Measurements from ENCODE around the gene CDKN1C.

CDKN1C gene

GRCh38 chr11:2902784-2903671, 17.5 kb upstream of the CDKN1C start:
- Histone ChIP-seq H3K27ac (ENCODE audit: low read depth, low read length) (no peak overlapping the region), H3K36me3 (ENCODE audit: control insufficient read depth, insufficient read depth, low read length) (no peaks in the 10 kb centered on the region), H3K9me3 (ENCODE audit: control insufficient read depth, insufficient read depth, low read depth, low read length) (no peaks in the 10 kb centered on the region; the same call in 1 of the 2 replicates), H3K4me1 (ENCODE audit: control insufficient read depth, insufficient read depth, low read length) (peaks cover 26% of the 10 kb centered on the region), H3K4me3 (ENCODE audit: low read depth, low read length) (peak overlapping the region; percentile 92), H3K27me3 (ENCODE audit: control insufficient read depth, insufficient read depth, low read length) (peaks cover 4% of the 10 kb centered on the region), H3K9ac (ENCODE audit: low read length) (no peak overlapping the region)

GRCh38 chr11:2901854-2902783, 16.5 kb upstream of the CDKN1C start:
- Histone ChIP-seq H3K9ac (ENCODE audit: low read length) (peak overlapping the region; percentile 50), H3K9me3 (ENCODE audit: control insufficient read depth, insufficient read depth, low read depth, low read length) (no peaks in the 10 kb centered on the region; the same call in 1 of the 2 replicates), H3K27ac (ENCODE audit: low read depth, low read length) (no peak overlapping the region), H3K4me1 (ENCODE audit: control insufficient read depth, insufficient read depth, low read length) (peaks cover 26% of the 10 kb centered on the region), H3K27me3 (ENCODE audit: control insufficient read depth, insufficient read depth, low read length) (peaks cover 4% of the 10 kb centered on the region), H3K36me3 (ENCODE audit: control insufficient read depth, insufficient read depth, low read length) (no peaks in the 10 kb centered on the region), H3K4me3 (ENCODE audit: low read depth, low read length) (peak overlapping the region; percentile 92)

GRCh38 chr11:2901196-2901796, 15.7 kb upstream of the CDKN1C start:
- peaks cover 26% of the 10 kb centered on the region for H3K4me1 ChIP-seq (ENCODE audit: control insufficient read depth, insufficient read depth, low read length)
- H3K36me3 ChIP-seq (ENCODE audit: control insufficient read depth, insufficient read depth, low read length), result no peaks in the 10 kb centered on the region
- H3K27me3 ChIP-seq (ENCODE audit: control insufficient read depth, insufficient read depth, low read length), result peaks cover 4% of the 10 kb centered on the region
- H3K4me3 ChIP-seq (ENCODE audit: low read depth, low read length), result peak overlapping the region; percentile 92
- no peak overlapping the region for H3K27ac ChIP-seq (ENCODE audit: low read depth, low read length)
- no peaks in the 10 kb centered on the region; the same call in 1 of the 2 replicates for H3K9me3 ChIP-seq (ENCODE audit: control insufficient read depth, insufficient read depth, low read depth, low read length)
- no peak overlapping the region for H3K9ac ChIP-seq (ENCODE audit: low read length)

GRCh38 chr11:2899080-2899783, 13.7 kb upstream of the CDKN1C start:
- Histone ChIP-seq H3K36me3 (ENCODE audit: control insufficient read depth, insufficient read depth, low read length) (no peaks in the 10 kb centered on the region), H3K4me3 (ENCODE audit: low read depth, low read length) (no peak overlapping the region), H3K27me3 (ENCODE audit: control insufficient read depth, insufficient read depth, low read length) (peaks cover 4% of the 10 kb centered on the region), H3K4me1 (ENCODE audit: control insufficient read depth, insufficient read depth, low read length) (peaks cover 26% of the 10 kb centered on the region), H3K27ac (ENCODE audit: low read depth, low read length) (no peak overlapping the region), H3K9ac (ENCODE audit: low read length) (no peak overlapping the region), H3K9me3 (ENCODE audit: control insufficient read depth, insufficient read depth, low read depth, low read length) (peaks cover 7% of the 10 kb centered on the region)

- Histone ChIP-seq H3K27ac (ENCODE audit: low read depth, low read length) (no peak overlapping the region), H3K4me3 (ENCODE audit: low read depth, low read length) (no peak overlapping the region), H3K4me1 (ENCODE audit: control insufficient read depth, insufficient read depth, low read length) (peaks cover 20% of the 10 kb centered on the region), H3K36me3 (ENCODE audit: control insufficient read depth, insufficient read depth, low read length) (no peaks in the 10 kb centered on the region), H3K27me3 (ENCODE audit: control insufficient read depth, insufficient read depth, low read length) (peaks cover 4% of the 10 kb centered on the region), H3K9me3 (ENCODE audit: control insufficient read depth, insufficient read depth, low read depth, low read length) (peaks cover 7% of the 10 kb centered on the region), H3K9ac (ENCODE audit: low read length) (no peak overlapping the region)
These were observed 12.9 kb upstream of the CDKN1C start for GRCh38 chr11:2898366-2899079.

- no peaks in the 10 kb centered on the region for H3K36me3 ChIP-seq (ENCODE audit: control insufficient read depth, insufficient read depth, low read length)
- no peak overlapping the region for H3K27ac ChIP-seq (ENCODE audit: low read depth, low read length)
- H3K4me3 ChIP-seq (ENCODE audit: low read depth, low read length), result no peak overlapping the region
These were observed 11.5 kb upstream of the CDKN1C start for GRCh38 chr11:2897048-2897447.

GRCh38 chr11:2896047-2896446, 10.5 kb upstream of the CDKN1C start:
- Histone ChIP-seq H3K9me3 (ENCODE audit: control insufficient read depth, insufficient read depth, low read depth, low read length) (peaks cover 7% of the 10 kb centered on the region), H3K4me3 (ENCODE audit: low read depth, low read length) (no peak overlapping the region), H3K9ac (ENCODE audit: low read length) (no peak overlapping the region), H3K27ac (ENCODE audit: low read depth, low read length) (no peak overlapping the region), H3K27me3 (ENCODE audit: control insufficient read depth, insufficient read depth, low read length) (peaks cover 4% of the 10 kb centered on the region), H3K36me3 (ENCODE audit: control insufficient read depth, insufficient read depth, low read length) (no peaks in the 10 kb centered on the region), H3K4me1 (ENCODE audit: control insufficient read depth, insufficient read depth, low read length) (peaks cover 15% of the 10 kb centered on the region)

More at GRCh38 chr11:2897048-2897447, 11.5 kb upstream of the CDKN1C start:
- H3K4me1 ChIP-seq (ENCODE audit: control insufficient read depth, insufficient read depth, low read length), result peaks cover 13% of the 10 kb centered on the region; the same call in 1 of the 2 replicates
- no peak overlapping the region for H3K9ac ChIP-seq (ENCODE audit: low read length)
- peaks cover 7% of the 10 kb centered on the region for H3K9me3 ChIP-seq (ENCODE audit: control insufficient read depth, insufficient read depth, low read depth, low read length)
- peaks cover 4% of the 10 kb centered on the region for H3K27me3 ChIP-seq (ENCODE audit: control insufficient read depth, insufficient read depth, low read length)

- Histone ChIP-seq H3K36me3 (ENCODE audit: control insufficient read depth, insufficient read depth, low read length) (no peaks in the 10 kb centered on the region), H3K4me1 (ENCODE audit: control insufficient read depth, insufficient read depth, low read length) (peaks cover 17% of the 10 kb centered on the region), H3K9me3 (ENCODE audit: control insufficient read depth, insufficient read depth, low read depth, low read length) (peaks cover 7% of the 10 kb centered on the region), H3K27me3 (ENCODE audit: control insufficient read depth, insufficient read depth, low read length) (peaks cover under 1% of the 10 kb centered on the region), H3K27ac (ENCODE audit: low read depth, low read length) (no peak overlapping the region), H3K9ac (ENCODE audit: low read length) (no peak overlapping the region), H3K4me3 (ENCODE audit: low read depth, low read length) (no peak overlapping the region)
These were observed 8.4 kb upstream of the CDKN1C start for GRCh38 chr11:2893935-2894334.

GRCh38 chr11:2892967-2893528, 7.5 kb upstream of the CDKN1C start:
- no peaks in the 10 kb centered on the region for H3K36me3 ChIP-seq (ENCODE audit: control insufficient read depth, insufficient read depth, low read length)

More at GRCh38 chr11:2892967-2893528, 7.5 kb upstream of the CDKN1C start:
- peaks cover 17% of the 10 kb centered on the region for H3K4me1 ChIP-seq (ENCODE audit: control insufficient read depth, insufficient read depth, low read length)
- H3K27me3 ChIP-seq (ENCODE audit: control insufficient read depth, insufficient read depth, low read length), result peaks cover 5% of the 10 kb centered on the region
- H3K27ac ChIP-seq (ENCODE audit: low read depth, low read length), result peak overlapping the region; percentile 78; the same call in 1 of the 2 replicates
- peaks cover 7% of the 10 kb centered on the region for H3K9me3 ChIP-seq (ENCODE audit: control insufficient read depth, insufficient read depth, low read depth, low read length)
- peak overlapping the region; percentile 51 for H3K4me3 ChIP-seq (ENCODE audit: low read depth, low read length)
- H3K9ac ChIP-seq (ENCODE audit: low read length), result peak overlapping the region; percentile 67

All from HUES6 (cell line).